T-helper 1 cell treated with Interleukin-12 subunit alpha and Interleukin-12 subunit beta and Interleukin-4 antibody, amounts not matched to agents 30 μg/mL and 1 μg/mL, for 36 hours (primary cell): ENCODE results near the gene APBA2.
A peak's percentile ranks its signal among the peaks of the same experiment; 100 is the strongest.
"Not testable (repeated sequence)": the region's sequence is repeated elsewhere in the genome, so short reads cannot be mapped to it uniquely, and the experiment has no call there.

Source experiments
- H3K27ac Mint-ChIP-seq: one replicate; pipeline ENCODE4 v1.8.0; 2021; ENCODE audit warnings: mild to moderate bottlenecking, mixed read lengths
- H3K27me3 Mint-ChIP-seq: one replicate; pipeline ENCODE4 v1.8.0; 2021; ENCODE audit warnings: low read depth, mixed read lengths
- H3K36me3 Mint-ChIP-seq: one replicate; pipeline ENCODE4 v1.8.0; 2021; ENCODE audit warnings: low read depth, mixed read lengths
- H3K4me1 Mint-ChIP-seq: one replicate; pipeline ENCODE4 v1.8.0; 2021; ENCODE audit warnings: low read depth, mixed read lengths
- H3K4me3 Mint-ChIP-seq: one replicate; pipeline ENCODE4 v1.8.0; 2021; ENCODE audit warnings: mild to moderate bottlenecking, moderate library complexity, mixed read lengths
- H3K9me3 Mint-ChIP-seq: one replicate; pipeline ENCODE4 v1.8.0; 2021; ENCODE audit warnings: mixed read lengths

The APBA2 gene

DNA sequence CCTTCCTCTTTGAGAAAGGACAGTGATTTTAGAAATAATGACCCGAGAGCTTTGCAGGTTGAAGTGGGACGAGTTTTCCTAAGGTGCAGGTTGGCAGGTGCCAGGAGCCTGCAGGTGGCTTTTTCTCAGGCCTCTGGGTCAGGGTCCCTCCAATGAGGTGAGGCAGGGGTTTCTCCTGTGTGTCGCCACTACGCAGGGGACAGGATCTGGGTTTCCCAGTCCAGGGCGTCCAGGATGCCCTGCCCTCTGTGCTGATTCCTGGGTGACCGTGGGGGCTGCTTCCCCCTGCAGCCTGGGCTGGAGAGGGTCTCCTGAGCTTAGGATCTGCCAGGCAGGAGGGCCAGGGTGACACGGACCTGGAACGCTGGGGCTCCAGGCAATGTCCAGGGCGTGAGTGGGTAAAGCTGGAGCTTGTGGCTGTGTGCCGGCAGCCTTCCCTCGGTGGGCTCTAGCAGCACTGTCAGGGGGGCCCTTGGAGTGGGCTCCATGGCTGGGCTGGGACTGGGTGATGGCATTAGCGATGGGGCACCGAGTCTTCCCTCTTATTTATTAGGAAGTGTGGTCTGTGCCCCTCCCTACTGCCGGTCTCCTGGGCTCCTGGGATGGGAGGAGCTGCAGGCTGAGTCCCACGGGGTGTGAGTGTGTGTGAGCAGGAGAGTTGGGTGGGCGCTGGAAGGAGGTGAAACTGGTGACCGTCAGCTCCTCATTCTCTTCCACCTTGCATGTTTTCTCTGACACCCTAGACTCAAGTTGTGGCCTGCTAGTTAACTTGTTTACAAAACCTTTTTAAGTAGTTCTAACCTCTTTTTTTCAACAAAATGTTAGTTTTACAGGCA is 1.8 kb downstream of the APBA2 start:
- Mint-ChIP-seq H3K4me1 (peaks cover 23% of the 10 kb centered on the region), H3K9me3 (no peaks in the 10 kb centered on the region), H3K27me3 (peaks cover 42% of the 10 kb centered on the region), H3K36me3 (no peaks in the 10 kb centered on the region), H3K4me3 (peak overlapping the region; percentile 68), H3K27ac (no peak overlapping the region)

DNA sequence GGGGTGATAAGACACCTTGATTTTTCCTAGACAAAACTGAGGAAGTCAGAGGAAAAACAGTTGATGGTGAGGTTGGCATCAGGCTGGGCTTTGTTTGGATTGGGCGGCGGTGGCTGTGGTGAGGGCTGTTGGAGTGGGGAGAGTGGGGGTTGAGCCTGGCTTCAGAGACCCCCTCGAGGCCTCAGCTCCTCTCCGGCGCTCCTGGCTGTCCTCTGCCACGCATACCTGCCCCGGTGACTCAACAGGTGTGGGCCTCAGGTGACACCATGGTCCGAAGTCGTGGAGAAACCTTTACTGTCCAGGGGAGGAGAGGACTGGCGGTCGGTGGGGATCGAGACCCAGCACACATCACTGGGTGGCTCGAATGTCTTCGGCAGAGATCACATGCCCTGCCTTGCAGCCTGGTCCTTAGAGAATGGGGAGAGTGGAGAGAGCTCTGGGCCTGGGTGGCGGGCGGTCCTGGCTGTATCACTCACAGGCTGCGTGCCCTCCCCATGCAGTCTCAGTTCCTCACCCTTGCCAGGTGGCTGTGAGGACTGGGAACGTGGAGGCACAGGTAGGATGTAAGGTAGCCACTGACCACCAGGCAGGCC is 2.6 kb downstream of the APBA2 start:
- Mint-ChIP-seq H3K4me1 (peaks cover 26% of the 10 kb centered on the region), H3K9me3 (no peaks in the 10 kb centered on the region), H3K4me3 (no peak overlapping the region), H3K27ac (no peak overlapping the region), H3K36me3 (no peaks in the 10 kb centered on the region), H3K27me3 (peaks cover 39% of the 10 kb centered on the region)

DNA sequence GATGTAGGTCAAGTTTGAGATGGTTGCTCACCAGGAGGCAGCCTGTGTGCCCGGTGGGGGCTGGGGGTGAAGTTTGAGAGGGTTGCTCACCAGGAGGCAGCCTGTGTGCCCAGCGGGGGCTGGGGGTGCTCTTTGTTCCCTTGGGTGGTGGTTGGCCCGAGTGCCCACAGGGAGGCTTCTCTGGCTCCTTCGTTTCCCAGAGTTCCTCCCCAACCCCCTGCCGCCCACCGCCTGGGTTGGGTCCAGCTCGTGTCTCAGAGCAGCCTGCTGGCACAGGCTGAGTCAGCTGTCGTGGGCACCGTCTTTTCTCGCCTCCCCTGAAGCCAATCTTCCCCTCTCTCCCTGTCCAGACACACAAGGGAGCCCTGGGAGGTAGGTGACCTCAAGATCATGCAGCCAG is 3.1 kb downstream of the APBA2 start:
- Mint-ChIP-seq H3K27me3 (peaks cover 37% of the 10 kb centered on the region), H3K4me1 (peaks cover 26% of the 10 kb centered on the region), H3K9me3 (no peaks in the 10 kb centered on the region), H3K27ac (no peak overlapping the region), H3K36me3 (no peaks in the 10 kb centered on the region), H3K4me3 (no peak overlapping the region)

DNA sequence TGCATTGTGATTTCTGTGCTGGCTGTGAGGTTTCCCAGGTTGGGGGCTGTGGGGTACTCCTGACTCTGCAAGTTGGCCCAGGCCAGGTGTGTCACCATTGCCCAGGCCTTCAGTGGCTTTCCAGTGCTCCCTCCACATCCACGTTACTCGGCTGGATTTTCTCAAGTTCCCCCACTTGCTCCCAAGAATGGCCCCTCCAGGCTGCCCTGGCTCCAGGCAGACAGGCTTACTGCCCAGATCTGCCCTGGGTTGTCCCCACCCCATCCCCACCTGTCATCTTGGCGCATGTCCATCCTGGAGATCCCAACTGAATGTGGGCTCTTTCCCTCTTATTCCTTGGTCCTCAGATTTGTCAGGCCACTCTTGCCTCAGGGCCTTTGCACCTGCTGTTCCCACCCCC is 3.6 kb downstream of the APBA2 start:
- peaks cover 26% of the 10 kb centered on the region for H3K4me1 Mint-ChIP-seq

DNA sequence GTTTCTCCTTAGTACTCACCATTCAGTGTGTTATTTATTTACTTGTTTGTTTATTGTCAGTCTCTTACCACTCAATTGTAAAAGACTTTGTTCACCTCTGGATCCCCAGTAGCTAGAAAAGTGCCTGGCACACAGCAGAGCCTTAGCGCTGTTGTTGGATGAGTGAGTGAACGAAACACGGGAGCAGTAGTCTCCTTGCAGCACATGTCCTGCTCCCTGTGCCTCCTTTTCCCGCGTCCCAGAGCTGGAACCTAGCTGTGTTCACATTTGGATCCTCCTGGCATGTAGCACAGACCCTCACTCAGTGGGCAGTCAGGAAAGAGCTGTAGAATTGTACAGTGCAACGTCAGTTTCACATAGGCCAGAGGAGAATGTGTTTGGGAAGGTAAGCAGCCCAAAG is 4.1 kb downstream of the APBA2 start:
- not testable (repeated sequence) for H3K36me3 Mint-ChIP-seq, H3K4me3 Mint-ChIP-seq, H3K27ac Mint-ChIP-seq

More for the DNA sequence above, 3.6 kb downstream of the APBA2 start:
- Mint-ChIP-seq H3K27ac (no peak overlapping the region), H3K27me3 (peaks cover 34% of the 10 kb centered on the region), H3K36me3 (no peaks in the 10 kb centered on the region), H3K4me3 (no peak overlapping the region), H3K9me3 (no peaks in the 10 kb centered on the region)

DNA sequence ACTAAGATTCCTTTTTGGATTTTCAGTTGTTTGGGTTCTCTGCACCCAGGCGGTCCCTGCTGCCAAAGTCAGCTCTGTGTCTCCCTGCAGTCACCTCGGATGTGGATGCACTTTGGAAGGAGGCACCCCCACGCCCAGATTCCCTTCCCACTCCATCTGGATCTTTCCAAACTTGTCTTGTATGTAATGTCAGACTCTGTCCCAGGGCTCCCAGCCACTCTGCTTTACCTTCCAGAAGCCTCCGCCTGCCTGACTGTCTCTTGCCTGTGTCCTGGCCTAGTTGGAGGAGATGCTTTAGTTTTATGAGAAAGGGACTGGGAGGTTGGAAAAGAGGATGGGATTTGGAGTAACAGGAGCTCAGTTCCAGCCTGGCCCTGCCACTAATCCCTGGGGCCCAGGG is 4.5 kb downstream of the APBA2 start:
- H3K36me3 Mint-ChIP-seq, H3K9me3 Mint-ChIP-seq, H3K4me3 Mint-ChIP-seq: not testable (repeated sequence)
- Mint-ChIP-seq H3K4me1 (peaks cover 26% of the 10 kb centered on the region), H3K27me3 (peaks cover 28% of the 10 kb centered on the region), H3K27ac (peak overlapping the region; percentile 76)

More for the DNA sequence above, 4.1 kb downstream of the APBA2 start:
- H3K4me1 Mint-ChIP-seq, result peaks cover 26% of the 10 kb centered on the region
- peaks cover 32% of the 10 kb centered on the region for H3K27me3 Mint-ChIP-seq
- not testable (repeated sequence) for H3K9me3 Mint-ChIP-seq

DNA sequence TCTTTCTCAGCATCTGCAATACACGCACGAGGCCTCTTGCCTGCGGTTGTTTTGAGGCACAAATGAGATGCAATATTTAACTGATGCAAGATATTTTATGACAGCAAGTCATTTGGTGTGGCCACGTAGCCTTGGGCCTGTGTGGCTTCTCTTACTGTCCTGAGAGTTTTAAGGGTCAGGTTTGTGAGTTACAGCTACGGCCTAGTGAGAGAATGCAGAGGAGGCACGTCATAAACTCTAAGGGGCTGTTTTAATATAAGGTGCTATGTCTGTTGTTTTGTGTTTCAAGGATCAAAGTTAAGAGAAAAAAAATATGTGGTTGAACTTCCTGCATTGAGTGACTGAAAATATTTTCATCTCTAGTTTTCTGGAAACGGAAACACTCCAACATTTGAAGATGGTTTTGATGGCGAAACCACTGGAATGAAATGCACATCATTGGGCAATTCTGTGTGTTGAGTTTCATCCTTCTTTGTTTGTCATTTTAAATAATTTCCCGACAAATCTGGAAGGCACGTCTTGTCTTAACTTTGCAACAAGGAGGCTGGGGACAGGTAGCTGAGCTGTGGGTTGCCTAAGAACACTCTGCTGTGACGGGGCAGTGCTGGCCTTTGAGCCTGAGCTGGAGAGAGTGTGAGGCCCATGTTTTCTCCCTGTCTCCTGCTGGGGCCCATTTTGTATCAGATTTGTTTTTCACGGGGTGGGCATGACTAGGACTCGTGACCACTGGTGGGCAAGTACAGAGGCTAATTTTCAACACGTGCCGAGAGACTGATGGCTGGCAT is 5.1 kb downstream of the APBA2 start:
- H3K27ac Mint-ChIP-seq, result peak overlapping the region; percentile 76
- H3K27me3 Mint-ChIP-seq, result peaks cover 28% of the 10 kb centered on the region
- no peaks in the 10 kb centered on the region for H3K36me3 Mint-ChIP-seq
- peak overlapping the region; percentile 36 for H3K4me3 Mint-ChIP-seq
- H3K4me1 Mint-ChIP-seq, result peaks cover 26% of the 10 kb centered on the region
- no peaks in the 10 kb centered on the region for H3K9me3 Mint-ChIP-seq

DNA sequence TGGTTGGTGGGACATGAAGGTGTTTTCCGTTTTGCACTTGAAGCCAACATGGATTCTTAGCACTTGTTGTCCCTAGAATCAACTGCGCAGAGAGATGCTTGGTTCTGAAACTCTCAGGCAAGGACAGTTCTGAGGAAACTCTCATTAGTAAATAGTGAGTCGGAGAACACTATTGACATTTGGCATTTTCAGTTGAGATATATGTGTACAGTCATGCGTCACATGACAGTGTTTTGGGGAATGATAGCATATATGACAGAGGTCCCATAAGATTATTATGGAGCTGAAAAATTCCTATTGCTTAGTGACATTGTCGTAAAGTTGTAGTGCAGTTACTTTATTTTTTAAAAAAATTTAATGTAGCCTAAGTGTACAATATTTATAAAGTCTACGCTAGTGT is 5.8 kb downstream of the APBA2 start:
- Mint-ChIP-seq H3K27me3 (peaks cover 28% of the 10 kb centered on the region), H3K36me3 (no peaks in the 10 kb centered on the region), H3K4me3 (no peak overlapping the region), H3K27ac (no peak overlapping the region), H3K4me1 (peaks cover 26% of the 10 kb centered on the region), H3K9me3 (no peaks in the 10 kb centered on the region)

DNA sequence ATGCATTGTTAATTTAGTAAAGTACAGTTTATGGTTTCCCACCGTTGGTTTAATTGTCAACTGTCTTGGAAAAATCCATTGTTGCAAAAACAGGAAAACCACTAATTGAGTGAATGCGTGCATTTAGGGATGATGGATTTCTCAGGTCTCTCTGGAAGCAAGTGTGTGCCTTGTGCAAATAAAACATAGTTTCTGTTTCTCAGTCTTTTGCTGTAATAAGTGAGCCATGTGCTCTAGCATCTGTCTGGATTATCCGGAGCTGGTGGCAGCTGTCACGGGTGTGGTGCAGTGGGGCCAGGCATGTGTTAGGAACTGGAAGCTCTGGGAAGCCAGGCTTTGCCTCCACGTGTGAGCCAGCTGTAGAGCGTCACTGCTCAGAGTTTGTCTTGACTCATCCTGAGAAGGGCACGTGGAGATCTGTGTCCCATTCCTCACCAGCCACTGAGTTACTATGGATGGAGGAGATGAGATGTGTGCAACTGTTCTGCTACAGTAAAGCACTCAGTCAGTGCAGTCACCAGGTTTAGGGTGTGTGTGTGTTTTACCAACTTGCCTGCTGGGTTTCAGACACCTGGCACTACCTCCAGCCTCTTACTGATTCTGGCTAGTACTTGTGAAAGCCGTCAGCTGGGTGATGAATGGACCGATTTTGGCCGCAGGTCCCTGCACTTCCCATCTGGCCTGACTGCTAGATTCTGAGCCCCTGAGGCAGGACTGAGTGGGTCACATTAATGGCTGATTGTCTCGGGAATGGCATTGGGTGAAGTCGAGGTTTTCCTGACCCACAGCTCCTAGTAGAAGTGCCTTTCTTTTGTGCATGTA is 7.2 kb downstream of the APBA2 start:
- Mint-ChIP-seq H3K27me3 (peaks cover 16% of the 10 kb centered on the region), H3K4me3 (no peak overlapping the region), H3K4me1 (peaks cover 23% of the 10 kb centered on the region), H3K27ac (no peak overlapping the region), H3K36me3 (no peaks in the 10 kb centered on the region), H3K9me3 (no peaks in the 10 kb centered on the region)

DNA sequence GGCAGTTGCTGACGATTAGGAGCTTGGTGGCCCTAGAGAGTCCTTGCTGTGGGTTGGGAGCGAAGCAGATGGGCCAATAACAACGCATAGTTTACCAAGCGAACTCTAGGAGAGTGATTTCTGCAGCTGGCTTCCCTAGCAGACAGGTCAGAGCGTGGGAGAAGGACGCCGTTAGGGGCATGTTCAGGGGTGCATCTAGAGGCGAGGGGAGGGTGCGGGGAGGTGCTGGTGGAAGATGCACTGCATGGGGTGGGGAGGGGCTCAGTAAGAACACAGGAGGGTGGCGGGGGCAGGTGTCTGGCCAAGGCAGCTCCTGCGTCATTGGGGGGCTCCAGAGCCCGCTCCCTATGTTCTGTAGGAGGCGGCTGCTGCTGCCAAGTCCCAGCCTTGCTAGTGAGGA is 8.9 kb downstream of the APBA2 start:
- H3K4me1 Mint-ChIP-seq, result peaks cover 22% of the 10 kb centered on the region

DNA sequence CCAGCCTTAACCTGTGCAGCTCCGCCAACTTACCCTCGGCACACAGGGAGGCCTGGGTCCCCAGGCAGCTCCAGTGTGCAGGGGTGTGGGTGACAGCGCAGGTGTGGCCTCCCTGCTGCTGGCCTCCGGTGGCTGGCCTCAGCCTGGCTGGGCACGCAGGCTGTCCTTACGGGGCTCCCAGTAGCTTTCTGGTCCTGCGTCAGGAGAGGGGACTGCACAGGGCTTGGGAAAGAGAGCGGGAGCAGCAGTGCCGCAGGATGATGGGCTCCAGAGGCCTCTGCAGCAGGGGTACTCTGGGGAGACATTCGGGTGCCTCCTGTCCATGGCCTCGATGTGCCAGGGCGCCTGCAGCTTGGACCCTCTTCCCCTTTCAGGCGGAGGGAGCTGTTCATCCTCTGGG is 9.4 kb downstream of the APBA2 start:
- no peaks in the 10 kb centered on the region for H3K9me3 Mint-ChIP-seq
- no peak overlapping the region for H3K27ac Mint-ChIP-seq
- peaks cover 18% of the 10 kb centered on the region for H3K4me1 Mint-ChIP-seq
- no peak overlapping the region for H3K4me3 Mint-ChIP-seq
- H3K27me3 Mint-ChIP-seq, result peaks cover 4% of the 10 kb centered on the region
- H3K36me3 Mint-ChIP-seq, result no peaks in the 10 kb centered on the region

More for the DNA sequence above, 8.9 kb downstream of the APBA2 start:
- Mint-ChIP-seq H3K4me3 (no peak overlapping the region), H3K27ac (no peak overlapping the region), H3K36me3 (no peaks in the 10 kb centered on the region), H3K9me3 (no peaks in the 10 kb centered on the region), H3K27me3 (peaks cover 6% of the 10 kb centered on the region)

DNA sequence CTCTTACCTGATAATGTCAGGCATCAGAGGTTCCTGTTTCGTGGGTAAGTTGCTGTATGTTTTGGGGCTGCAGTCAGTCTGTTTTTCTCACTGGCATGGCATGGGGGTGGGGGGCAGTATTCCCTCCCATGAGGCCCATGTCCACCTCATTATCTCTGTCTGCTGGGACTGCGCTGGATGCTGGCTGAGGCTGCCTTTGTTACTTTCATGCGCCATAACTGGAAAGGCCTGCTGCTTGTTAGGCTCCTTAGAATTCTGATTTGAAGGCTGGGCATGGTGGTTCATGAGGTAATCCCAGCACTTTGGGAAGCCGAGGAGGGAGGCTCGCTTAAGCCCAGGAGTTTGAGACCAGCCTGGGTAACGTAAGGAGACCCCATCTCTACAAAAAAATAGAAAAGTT is 9.8 kb downstream of the APBA2 start:
- H3K4me1 Mint-ChIP-seq, result peaks cover 14% of the 10 kb centered on the region
- no peak overlapping the region for H3K27ac Mint-ChIP-seq
- peaks cover 4% of the 10 kb centered on the region for H3K27me3 Mint-ChIP-seq
- H3K4me3 Mint-ChIP-seq, result no peak overlapping the region
- H3K36me3 Mint-ChIP-seq, result no peaks in the 10 kb centered on the region
- H3K9me3 Mint-ChIP-seq, result no peaks in the 10 kb centered on the region

DNA sequence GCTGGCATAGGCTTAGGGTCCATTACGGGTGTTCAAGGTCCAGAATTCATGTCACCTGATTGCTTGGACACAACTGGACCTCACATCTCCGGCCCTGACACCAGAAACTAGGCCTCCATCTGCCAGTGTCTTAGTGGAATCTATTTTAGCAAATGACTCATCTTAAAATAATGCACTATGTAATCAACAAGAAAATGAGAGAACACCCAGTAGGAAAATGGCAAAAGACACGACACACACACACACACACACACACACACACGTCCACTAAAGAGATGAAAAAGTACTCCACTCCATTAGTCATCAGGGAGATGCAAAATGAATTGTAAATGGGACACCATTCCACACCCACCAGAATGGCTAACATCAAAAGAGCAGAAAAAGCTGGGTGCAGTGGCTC is 11.2 kb downstream of the APBA2 start:
- H3K9me3 Mint-ChIP-seq, result no peaks in the 10 kb centered on the region
- H3K36me3 Mint-ChIP-seq, result no peaks in the 10 kb centered on the region
- peaks cover 4% of the 10 kb centered on the region for H3K27me3 Mint-ChIP-seq
- H3K4me1 Mint-ChIP-seq, result peaks cover 4% of the 10 kb centered on the region
- no peak overlapping the region for H3K4me3 Mint-ChIP-seq
- H3K27ac Mint-ChIP-seq, result no peak overlapping the region

DNA sequence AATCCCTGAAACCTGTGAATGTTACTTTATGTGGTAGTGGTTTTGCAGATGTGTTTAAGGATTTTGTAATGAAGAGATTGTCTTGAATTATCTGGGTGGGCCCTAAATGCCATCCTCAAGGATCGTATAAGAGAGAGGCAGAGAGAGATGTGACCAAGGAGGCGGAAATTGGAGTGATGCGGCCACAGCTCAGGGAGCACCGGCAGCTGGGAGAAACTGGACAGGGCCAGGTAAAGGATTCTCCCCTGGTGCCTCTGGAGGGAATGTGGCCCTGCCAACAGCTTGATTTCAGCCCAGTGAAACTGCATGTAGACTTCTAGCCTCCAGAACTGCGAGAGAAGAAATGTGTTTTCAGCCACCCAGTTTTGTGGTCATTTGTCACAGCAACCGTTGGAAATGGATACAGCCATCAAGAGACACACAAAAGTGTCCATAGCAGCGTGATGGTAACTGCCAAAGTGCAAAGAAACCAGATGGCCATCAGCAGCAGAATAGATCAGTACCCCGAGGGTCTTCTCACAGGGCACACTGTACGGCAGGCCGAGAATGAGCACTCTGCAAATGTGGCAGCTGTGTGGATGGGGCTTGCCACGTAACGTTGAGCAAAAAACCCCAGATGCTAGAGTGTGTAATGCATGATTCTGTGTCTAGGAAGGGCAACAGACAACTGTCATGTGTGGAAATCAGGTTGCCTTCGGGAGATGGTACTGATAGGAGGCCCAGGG is 12.2 kb downstream of the APBA2 start:
- no peak overlapping the region for H3K4me3 Mint-ChIP-seq

More for the DNA sequence above, 12.2 kb downstream of the APBA2 start:
- no peaks in the 10 kb centered on the region for H3K36me3 Mint-ChIP-seq
- no peak overlapping the region for H3K27ac Mint-ChIP-seq
- H3K4me1 Mint-ChIP-seq, result no peaks in the 10 kb centered on the region
- H3K27me3 Mint-ChIP-seq, result peaks cover 4% of the 10 kb centered on the region
- no peaks in the 10 kb centered on the region for H3K9me3 Mint-ChIP-seq
